Measurements from ENCODE around the gene SH3TC2.

SH3TC2 gene

DNA sequence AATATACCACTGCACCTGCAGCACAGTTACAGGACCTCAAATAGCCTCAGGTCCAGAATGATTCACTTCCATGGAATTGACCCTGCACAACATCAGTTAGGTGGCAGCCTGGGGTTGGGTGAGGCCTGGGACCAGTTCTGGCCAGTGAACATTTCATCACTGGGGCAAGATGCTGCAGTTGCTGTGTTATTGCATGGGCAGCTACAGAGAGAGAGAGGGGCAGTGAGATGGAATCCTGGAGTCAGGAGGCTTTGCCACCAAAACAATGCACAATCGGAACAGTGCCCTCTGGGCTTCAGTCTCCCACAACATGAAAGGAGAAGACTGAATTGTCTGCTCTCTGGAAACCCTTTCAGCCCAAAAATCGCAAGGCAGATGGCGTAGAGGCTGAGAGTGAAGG, 51.8 kb downstream of the SH3TC2 start:
- TF ChIP-seq, protein P1, sequence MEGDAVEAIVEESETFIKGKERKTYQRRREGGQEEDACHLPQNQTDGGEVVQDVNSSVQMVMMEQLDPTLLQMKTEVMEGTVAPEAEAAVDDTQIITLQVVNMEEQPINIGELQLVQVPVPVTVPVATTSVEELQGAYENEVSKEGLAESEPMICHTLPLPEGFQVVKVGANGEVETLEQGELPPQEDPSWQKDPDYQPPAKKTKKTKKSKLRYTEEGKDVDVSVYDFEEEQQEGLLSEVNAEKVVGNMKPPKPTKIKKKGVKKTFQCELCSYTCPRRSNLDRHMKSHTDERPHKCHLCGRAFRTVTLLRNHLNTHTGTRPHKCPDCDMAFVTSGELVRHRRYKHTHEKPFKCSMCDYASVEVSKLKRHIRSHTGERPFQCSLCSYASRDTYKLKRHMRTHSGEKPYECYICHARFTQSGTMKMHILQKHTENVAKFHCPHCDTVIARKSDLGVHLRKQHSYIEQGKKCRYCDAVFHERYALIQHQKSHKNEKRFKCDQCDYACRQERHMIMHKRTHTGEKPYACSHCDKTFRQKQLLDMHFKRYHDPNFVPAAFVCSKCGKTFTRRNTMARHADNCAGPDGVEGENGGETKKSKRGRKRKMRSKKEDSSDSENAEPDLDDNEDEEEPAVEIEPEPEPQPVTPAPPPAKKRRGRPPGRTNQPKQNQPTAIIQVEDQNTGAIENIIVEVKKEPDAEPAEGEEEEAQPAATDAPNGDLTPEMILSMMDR (IDR thresholded peaks at IDR 0.05) = no peak

DNA sequence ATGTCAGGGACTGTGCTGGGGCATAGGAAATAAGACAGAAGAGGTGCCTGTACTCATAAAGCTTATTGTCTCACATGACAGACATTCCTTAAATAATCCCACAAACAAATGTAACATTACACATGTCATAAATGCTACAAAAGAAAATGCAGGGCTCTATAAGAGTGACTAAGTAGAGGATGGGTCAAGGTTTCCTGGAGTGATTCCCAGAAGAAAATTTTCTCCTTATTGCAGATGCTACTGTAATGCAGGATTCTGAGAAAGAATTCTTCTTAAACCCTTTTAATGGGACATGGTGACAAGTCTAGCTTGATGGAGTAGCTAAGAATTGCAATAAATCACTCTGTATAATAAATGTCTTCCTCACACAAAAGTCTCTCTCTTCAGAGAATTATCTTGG, 55.7 kb downstream of the SH3TC2 start:
- TF ChIP-seq, protein P1 (IDR thresholded peaks at IDR 0.05) = no peak

DNA sequence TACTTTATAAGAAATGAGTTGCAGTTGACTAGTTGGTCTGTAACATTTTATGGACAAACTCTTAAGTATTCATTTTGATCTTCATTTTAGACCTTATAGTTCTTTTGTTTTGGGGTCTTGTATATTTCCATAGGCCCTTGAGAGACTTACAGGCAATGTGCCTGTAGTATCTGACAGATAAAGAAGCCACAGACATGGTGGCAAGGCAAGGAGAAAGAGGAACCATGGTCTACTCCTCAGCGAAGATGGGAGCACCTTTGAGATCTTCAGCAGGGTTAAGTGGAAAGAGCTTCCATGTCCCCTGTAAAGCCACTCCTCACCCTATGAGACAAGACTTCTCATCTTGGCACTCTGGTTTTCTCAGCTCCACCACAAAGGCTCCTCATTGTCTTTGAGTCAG, 56.4 kb downstream of the SH3TC2 start:
- TF ChIP-seq, protein P1 (IDR thresholded peaks at IDR 0.05) = no peak

GRCh38 chr5:149005077-149005892, 57.6 kb downstream of the SH3TC2 start:
- TF ChIP-seq, protein P1 (IDR thresholded peaks at IDR 0.05) = no peak

- TF ChIP-seq, protein P1 (IDR thresholded peaks at IDR 0.05) = no peak
Observed at GRCh38 chr5:149004559-149004958, 58.3 kb downstream of the SH3TC2 start.

- TF ChIP-seq, protein P1 (IDR thresholded peaks at IDR 0.05) = no peak
Observed at GRCh38 chr5:149002761-149003689, 59.8 kb downstream of the SH3TC2 start.

DNA sequence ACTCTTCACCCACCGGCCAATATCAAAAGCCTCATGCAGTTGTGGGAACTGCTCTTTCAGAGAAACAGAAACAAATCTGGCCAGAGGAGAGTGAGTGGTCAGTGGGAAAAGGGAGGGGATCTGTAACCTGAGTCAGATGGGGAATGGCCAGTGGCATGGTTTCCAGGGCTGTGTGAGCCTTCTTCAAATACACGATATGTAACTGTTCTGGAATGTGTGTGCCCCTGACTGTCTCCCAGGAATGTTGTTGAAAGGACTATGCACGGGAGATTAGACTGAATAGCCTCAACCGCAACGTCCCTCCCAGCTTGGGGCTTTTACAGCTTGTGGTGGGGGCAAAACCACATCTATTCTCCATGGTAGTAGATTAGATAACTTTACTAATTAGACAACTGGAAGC, 60.8 kb downstream of the SH3TC2 start:
- TF ChIP-seq, protein P1 (IDR thresholded peaks at IDR 0.05) = no peak
